SJSA1 (cell line): Measurements from ENCODE around the gene TMUB2. TPM values are rescaled to one million over a fixed set of nuclear protein-coding genes. Genes with fewer than 3 reads are reported as not detected.
A peak's percentile ranks its signal among the peaks of the same experiment; 100 is the strongest.
"Not testable (repeated sequence)": the region's sequence is repeated elsewhere in the genome, so short reads cannot be mapped to it uniquely, and the experiment has no call there.

Source experiments
- DNase-seq, 2 experiments: peaks; one replicate each; pipeline ENCODE4 v3.0.0-alpha.2; 2015 to 2020; ENCODE audit warnings: low spot score in 2 of 2, low read depth in 1 of 2
- H3K27ac ChIP-seq: fragments of 250-450 bp; sonication (Bioruptor Pico); 2 replicates; pipeline ENCODE4 v1.5.1; 2020; ENCODE audit warnings: mild to moderate bottlenecking, moderate library complexity
- H3K27me3 ChIP-seq: fragments of 250-450 bp; sonication (Bioruptor Pico); replicated peaks from 2 replicates; pipeline ENCODE4 v1.5.1; 2020; ENCODE audit warnings: mild to moderate bottlenecking, moderate library complexity
- H3K36me3 ChIP-seq: fragments of 250-450 bp; sonication (Bioruptor Pico); 2 replicates; pipeline ENCODE4 v1.5.1; 2020; ENCODE audit warnings: mild to moderate bottlenecking
- H3K4me1 ChIP-seq: fragments of 250-450 bp; sonication (Bioruptor Pico); replicated peaks from 2 replicates; pipeline ENCODE4 v1.6.1; 2021; ENCODE audit warnings: mild to moderate bottlenecking
- H3K4me3 ChIP-seq: fragments of 250-450 bp; sonication (Bioruptor Pico); 2 replicates; pipeline ENCODE4 v1.5.1; 2020; ENCODE audit warnings: mild to moderate bottlenecking
- H3K9me3 ChIP-seq: fragments of 250-450 bp; sonication (Bioruptor Pico); replicated peaks from 2 replicates; pipeline ENCODE4 v1.5.1; 2020; ENCODE audit warnings: mild to moderate bottlenecking
- total RNA-seq: library from RNA; depleted of rRNA; stranded (reverse); fragments of >200 nt; shearing (Covaris generic); gene quantifications from 2 replicates; pipeline ENCODE4 v1.2.3, GENCODE V29; 2014; rRNA removed

Gene TMUB2
- total RNA-seq, result 22.6 and 42.6 TPM in 2 replicates

DNA sequence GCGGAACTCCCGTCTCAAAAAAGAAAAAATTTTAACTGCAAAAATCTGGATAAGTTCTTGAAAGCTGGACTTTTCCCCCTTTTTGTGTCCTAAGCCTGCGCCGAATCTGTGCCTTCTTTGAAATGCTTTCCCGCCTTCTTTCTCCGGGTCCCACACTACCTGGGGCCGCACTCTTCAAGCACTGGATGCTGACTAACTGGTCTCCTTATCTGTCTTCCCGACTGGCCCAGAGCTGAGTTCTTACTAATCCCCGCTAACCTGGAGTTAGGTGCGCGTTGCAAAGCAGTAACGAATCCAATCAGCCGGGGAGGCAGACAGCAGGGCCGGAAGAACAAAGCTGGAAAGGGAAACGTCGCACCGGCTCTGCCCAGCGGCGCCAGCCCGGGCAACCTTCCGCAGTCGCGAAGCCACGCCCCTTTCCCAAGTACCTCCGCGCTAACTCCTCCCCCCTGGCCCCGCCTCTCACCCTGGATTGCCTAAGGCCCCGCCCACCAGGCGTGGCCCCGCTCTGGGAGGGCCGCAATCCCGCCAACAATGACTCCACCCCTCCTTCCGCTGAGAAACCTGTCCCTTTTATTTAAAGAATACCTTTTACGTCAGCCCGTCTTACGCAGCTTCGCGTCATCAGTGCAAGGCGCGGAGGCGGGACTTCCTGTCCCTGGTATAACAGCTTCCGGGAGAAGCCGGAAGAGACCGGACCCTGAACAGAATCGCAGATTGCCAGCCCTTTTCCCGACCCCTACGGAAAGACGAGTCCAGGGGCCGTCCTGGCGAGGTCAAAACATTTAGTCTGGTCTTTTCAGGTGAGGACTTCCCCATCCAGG is at the start of gene TMUB2:
TSS of gene TMUB2 (plus strand) at position 666 of the 824 bp plus-strand sequence. CDS start 737 bp downstream, outside the sequence.
- no peaks in the 10 kb centered on the region for H3K27me3 ChIP-seq
- peaks cover 17% of the 10 kb centered on the region for H3K4me1 ChIP-seq
- H3K9me3 ChIP-seq, result no peaks in the 10 kb centered on the region
- H3K36me3 ChIP-seq, result peaks cover 67% of the 10 kb centered on the region
- peak; percentile 100 for DNase-seq
- peak within 1 kb of the TSS; percentile 62 for H3K4me3 ChIP-seq
- peak within 1 kb of the TSS; percentile 92 for H3K27ac ChIP-seq

DNA sequence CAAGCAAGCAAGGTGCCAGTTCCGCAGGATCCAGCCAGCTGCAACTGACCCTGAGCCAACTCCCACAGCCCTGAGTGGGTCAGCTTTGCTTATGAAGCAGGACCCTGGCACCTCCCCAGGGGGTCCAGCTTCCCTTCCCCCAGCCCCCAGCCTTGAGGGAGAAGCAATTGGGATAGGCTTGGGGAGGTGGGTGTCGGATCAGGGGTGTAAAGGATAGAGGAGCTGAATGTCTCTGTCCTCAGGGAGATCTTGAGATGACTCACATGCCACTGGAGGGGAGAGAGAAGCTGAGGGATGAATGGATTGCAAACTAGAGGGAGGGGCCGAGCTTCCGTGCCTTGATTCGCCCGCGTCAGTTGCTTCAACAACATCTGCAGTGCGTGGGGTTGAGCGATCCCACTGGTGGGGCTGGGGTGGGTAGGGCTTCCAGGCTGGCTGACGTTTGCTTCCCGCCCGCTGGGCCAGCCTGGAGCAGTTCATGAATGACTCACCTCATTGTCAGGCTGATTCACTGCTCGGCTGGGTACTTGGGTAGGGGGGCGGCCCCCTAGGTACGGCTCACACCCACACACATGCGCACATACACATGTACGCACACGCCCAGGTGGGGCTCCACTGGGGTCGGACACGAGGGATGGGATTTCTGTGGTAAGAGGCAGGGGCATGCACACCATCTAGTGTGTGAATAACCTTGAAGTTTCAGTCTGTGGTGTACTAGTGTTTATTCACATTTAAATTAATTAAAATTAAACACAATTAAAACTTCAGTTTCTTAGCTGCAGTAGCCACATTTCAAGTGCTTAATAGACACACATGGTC is 48.7 kb upstream of the TMUB2 start:
- peaks cover 3% of the 10 kb centered on the region for H3K36me3 ChIP-seq
- DNase-seq, result peak; percentile 99 to 100
- peak overlapping the region; percentile 4 for H3K4me3 ChIP-seq
- H3K27ac ChIP-seq, result peak overlapping the region; percentile 63
- no peaks in the 10 kb centered on the region for H3K9me3 ChIP-seq
- H3K4me1 ChIP-seq, result peaks cover 30% of the 10 kb centered on the region
- no peaks in the 10 kb centered on the region for H3K27me3 ChIP-seq

DNA sequence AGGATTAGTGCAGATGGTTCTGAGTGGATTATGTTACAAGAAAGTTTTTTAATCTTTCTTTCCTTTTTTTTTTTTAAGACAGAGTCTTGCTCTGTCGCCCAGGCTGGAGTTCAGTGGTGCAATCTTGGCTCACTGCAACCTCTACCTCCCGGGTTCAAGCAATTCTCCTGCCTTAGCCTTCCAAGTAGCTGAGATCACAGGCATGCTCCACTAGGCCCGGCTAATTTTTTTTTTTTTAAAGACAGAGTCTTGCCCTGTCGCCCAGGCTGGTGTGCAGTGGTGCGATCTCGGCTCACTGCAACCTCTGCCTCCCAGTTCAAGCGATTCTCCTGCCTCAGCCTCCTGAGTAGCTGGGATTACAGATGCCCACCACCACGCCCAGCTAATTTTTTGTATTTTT is 42.9 kb upstream of the TMUB2 start:
- H3K4me3 ChIP-seq, H3K27ac ChIP-seq, H3K9me3 ChIP-seq, H3K27me3 ChIP-seq, DNase-seq: not testable (repeated sequence)
- Histone ChIP-seq H3K36me3 (peaks cover 46% of the 10 kb centered on the region), H3K4me1 (peaks cover 34% of the 10 kb centered on the region)

DNA sequence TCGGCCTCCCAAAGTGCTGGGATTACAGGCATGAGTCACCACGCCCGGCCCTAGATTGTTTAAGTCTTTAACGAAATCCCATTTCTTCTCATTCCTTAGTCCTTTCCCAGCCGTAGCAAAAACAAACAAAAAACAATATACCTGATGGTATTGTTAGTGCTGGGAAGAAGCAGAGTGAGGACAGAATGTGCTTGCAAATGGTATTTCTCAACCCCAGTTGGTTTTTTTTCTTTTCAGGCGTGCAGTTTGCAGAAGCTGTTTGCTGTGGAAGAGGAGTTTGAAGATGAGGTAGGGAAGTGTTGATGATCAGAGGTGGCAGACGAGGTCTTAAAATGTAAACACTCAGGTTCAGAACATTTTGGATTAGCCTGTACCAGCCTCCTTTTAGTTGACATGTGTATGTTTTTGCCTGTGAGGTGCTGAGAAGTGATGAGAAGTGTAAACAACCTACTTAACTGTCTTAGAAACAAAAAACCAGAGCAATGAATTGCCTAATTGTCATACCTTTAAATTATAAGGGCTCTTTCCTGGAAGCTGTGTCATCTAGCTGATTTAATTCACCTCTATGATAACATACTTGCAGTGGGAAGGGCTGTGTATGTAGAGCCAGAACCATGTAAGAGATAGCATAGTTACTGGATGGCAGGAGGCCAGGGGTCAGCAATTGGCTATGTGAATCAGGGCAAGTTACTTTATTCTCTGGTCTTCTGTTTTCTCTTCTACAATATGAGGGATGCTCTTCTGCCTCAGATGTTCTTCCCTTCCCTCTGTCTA is 41.6 kb upstream of the TMUB2 start:
- Histone ChIP-seq H3K4me1 (peaks cover 31% of the 10 kb centered on the region), H3K27ac (peak overlapping the region; percentile 45), H3K36me3 (peaks cover 58% of the 10 kb centered on the region), H3K9me3 (no peaks in the 10 kb centered on the region), H3K27me3 (no peaks in the 10 kb centered on the region), H3K4me3 (no peak overlapping the region)
- DNase-seq, result peak in 1 of 2 experiments; percentile 68

DNA sequence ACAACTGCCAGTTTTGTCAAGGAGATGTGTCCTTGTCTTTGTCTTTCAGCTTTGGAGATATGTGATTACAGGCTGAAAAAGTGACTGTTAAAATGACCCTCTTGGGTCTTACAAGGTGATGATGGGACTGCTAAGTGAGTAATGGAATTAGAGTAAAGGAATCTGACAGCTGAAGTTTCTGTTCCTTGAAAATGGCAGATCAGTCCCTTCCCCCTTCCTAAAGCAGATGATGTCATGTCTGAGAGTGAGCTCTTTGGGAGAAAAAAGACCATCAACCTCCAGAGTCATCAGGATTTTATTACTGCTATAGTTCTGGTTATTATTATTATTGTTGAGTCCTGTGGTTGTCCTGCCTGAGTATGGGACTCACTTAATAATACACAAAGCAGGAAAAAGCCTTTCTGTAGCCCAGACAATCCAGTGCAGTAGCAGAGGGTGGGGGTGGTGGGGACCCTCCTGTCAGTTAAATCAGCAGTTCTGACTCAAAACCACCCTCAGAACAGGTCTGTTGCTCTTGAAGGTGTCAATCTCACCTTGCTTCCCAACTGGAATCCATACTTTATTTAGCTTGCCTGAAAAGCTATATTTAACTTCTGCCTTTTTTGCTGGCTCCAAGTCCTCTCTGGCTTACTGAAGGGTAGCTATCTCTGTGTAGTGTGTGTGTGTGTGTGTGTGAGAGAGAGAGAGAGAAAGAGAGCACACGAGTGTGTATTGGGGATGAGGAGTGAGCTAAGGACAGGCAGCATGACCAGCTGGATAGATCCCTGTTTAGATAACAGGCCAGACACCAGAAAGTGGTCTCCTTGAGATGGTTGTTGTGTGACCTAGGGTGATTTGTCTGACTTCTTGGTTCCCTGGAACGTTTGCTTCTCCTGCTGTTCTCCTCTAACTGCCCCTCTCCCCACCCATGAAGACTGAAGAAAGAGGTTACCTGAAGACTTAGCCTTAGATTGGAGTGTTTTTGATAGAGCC is 40.1 kb upstream of the TMUB2 start:
- peaks cover 28% of the 10 kb centered on the region for H3K4me1 ChIP-seq
- DNase-seq, result no peak
- peaks cover 72% of the 10 kb centered on the region for H3K36me3 ChIP-seq
- H3K9me3 ChIP-seq, result no peaks in the 10 kb centered on the region
- no peak overlapping the region for H3K27ac ChIP-seq
- H3K4me3 ChIP-seq, result no peak overlapping the region
- H3K27me3 ChIP-seq, result no peaks in the 10 kb centered on the region

DNA sequence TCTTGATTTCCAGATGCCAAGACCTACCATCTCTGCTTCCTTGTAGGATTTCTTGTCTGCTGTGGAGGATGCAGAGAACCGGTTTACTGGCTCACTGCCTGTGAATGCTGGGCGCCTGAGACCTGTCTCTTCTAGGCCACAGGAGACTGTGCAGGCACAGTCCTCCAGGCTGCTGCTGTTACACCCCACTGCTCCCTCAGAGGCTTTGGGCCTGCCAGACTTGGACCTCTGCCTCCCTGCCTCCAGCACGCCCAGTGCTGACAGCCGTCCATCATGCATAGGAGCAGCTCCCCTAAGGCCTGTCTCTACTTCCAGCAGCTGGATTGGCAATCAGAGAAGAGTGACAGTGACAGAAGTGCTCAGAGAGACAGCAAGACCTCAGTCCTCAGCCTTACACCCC is 39.0 kb upstream of the TMUB2 start:
- Histone ChIP-seq H3K9me3 (no peaks in the 10 kb centered on the region), H3K4me1 (peaks cover 24% of the 10 kb centered on the region), H3K36me3 (peaks cover 79% of the 10 kb centered on the region), H3K4me3 (no peak overlapping the region), H3K27me3 (no peaks in the 10 kb centered on the region), H3K27ac (no peak overlapping the region)
- DNase-seq, result no peak

DNA sequence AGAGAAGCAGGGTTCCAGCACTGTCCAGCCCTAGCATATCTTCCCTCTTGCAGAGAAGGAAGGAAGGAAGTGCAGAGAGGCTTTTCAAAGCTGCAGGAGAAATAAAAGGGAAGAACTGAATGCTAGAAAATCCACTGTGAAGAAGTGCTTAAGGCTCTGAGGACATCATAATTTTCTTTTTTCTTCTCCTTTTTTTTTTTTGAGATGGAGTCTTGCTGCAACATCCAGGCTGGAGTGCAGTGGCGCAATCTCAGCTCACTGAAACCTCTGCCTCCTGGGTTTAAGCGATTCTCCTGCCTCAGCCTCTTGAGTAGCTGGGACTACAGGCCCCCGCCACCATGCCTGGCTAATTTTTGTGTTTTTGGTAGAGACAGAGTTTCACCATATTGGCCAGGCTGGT is 37.7 kb upstream of the TMUB2 start:
- not testable (repeated sequence) for H3K4me3 ChIP-seq, H3K27me3 ChIP-seq, DNase-seq, H3K27ac ChIP-seq, H3K9me3 ChIP-seq
- Histone ChIP-seq H3K4me1 (peaks cover 19% of the 10 kb centered on the region), H3K36me3 (peaks cover 91% of the 10 kb centered on the region)

DNA sequence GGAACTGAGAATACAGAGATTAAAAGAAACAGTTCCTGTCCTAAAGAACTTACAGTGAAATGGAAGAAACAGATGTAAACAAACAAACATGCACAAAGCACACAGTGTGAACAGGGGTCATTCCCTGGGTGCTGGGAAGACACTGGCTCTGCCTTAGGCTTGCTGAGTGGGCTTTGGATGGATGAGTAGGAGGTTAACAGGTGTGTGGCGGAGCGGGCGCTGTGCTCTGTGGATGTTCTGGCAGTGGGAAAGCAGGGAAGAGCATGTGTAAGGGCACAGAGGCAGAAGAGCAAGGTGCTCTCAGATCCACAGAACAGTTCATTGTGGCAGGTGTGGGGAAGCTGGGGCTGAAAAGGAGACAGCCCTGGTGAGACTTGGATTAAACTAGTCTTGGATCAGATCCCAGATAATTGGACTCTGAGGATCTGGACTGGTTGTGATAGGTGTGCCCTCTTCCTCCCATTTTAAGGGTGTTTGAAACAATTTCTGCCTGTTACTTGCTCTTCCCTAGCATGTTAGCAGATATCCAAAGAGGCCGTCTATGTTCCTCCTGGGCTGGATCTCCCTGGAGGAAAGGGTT is 36.9 kb upstream of the TMUB2 start:
- H3K36me3 ChIP-seq, result peaks cover 95% of the 10 kb centered on the region
- DNase-seq, result no peak
- no peaks in the 10 kb centered on the region for H3K27me3 ChIP-seq
- H3K27ac ChIP-seq, result no peak overlapping the region
- H3K4me3 ChIP-seq, result no peak overlapping the region
- no peaks in the 10 kb centered on the region for H3K9me3 ChIP-seq
- H3K4me1 ChIP-seq, result peaks cover 11% of the 10 kb centered on the region

DNA sequence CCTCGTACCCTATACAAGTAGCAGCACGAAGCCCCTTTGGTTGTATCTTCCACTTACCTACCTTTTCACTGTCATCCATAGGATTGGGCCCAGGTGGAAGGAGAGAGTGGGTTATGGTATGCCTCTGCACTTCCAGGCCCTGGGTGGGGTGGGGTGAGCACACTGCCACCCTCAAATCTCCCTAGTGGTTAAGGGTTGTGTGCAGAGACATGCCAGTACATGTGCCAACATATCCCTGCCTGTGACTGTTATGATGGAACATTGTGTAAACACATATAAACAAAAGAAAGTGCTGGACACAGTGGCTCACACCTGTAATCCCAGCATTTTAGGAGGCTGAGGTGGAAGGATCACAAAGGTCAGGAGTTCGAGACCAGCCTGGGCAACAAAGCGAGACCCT is 33.9 kb upstream of the TMUB2 start:
- peaks cover 93% of the 10 kb centered on the region for H3K36me3 ChIP-seq
- H3K9me3 ChIP-seq, result no peaks in the 10 kb centered on the region
- H3K4me3 ChIP-seq, result no peak overlapping the region
- DNase-seq, result no peak
- H3K27me3 ChIP-seq, result no peaks in the 10 kb centered on the region
- no peaks in the 10 kb centered on the region for H3K4me1 ChIP-seq
- no peak overlapping the region for H3K27ac ChIP-seq

DNA sequence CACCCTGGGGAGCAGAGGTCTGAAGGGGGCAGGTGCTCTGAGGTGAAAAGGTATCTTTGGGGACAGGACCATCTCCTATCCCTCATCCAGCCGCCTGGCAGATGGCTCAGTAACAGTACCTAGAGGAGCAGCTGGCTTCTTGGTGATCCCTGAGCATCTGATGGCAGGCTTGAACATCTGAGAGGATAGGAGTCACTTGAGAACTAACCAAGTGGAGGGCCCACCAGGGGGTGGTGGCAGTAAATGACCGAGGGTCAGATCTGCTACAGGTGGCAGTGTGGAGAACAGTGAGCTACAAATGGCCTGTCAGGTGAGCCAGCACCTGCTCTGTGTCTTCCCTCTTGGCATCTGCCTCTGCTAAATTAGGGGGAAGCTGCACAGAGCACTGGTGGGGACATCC is 31.3 kb upstream of the TMUB2 start:
- no peaks in the 10 kb centered on the region for H3K27me3 ChIP-seq
- peaks cover 7% of the 10 kb centered on the region for H3K4me1 ChIP-seq
- no peaks in the 10 kb centered on the region for H3K9me3 ChIP-seq
- DNase-seq, result no peak
- H3K4me3 ChIP-seq, result no peak overlapping the region
- no peak overlapping the region for H3K27ac ChIP-seq
- peaks cover 93% of the 10 kb centered on the region for H3K36me3 ChIP-seq

DNA sequence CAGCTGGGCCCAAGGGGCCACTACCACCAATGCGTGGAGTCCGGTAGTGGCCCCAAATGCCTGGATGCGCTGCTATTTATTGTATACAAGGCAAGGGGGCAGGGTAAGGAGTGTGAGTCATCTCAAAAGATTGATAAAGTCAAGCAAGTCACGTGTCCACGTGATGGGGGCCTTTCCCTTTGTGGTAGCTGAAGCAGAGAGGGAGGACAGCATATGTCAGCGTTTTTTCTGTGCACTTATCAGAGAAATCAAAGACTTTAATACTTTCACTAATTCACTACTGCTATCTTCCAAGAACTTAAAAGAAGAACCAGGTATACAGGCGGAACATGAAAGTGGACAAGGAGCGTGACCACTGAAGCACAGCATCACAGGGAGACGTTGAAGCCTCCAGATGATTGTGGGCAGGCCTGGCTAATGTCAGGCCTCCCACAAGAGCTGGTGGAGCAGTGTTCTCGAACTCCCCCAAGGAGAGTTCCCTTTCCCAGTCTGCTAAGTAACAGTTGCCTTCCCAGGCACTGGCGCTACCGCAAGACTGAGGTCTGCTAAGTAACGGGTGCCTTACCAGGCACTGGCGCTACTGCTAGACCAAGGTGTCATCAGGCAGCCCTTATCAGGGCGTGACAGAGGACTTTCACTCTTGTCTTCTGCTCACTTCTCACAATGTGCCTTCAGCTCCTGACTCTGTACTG is 27.1 kb upstream of the TMUB2 start:
- Histone ChIP-seq H3K4me1 (peaks cover 7% of the 10 kb centered on the region), H3K27ac (no peak overlapping the region), H3K4me3 (no peak overlapping the region), H3K27me3 (no peaks in the 10 kb centered on the region), H3K9me3 (no peaks in the 10 kb centered on the region), H3K36me3 (peaks cover 76% of the 10 kb centered on the region)
- peak in 1 of 2 experiments; percentile 31 for DNase-seq

DNA sequence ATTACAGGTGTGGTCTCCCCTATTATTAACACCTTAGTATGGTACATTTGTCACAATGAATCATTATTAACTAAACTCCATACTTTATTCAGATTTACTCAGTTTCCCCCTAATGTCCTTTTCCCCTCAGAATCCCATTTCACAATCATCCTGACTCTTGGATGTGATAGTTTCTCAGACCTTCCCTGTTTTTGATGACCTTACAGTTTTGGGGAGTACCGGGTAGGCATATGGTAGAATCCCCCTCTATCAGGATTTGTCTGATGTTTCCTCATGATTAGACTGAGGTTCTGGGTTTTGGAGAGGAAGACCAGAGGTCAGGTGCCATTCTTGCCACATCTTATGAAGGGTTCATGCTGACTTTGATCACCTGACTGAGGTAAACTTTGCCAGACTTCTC is 22.3 kb upstream of the TMUB2 start:
- no peak for DNase-seq
- Histone ChIP-seq H3K27ac (no peak overlapping the region), H3K36me3 (peaks cover 32% of the 10 kb centered on the region), H3K4me3 (no peak overlapping the region), H3K9me3 (no peaks in the 10 kb centered on the region), H3K27me3 (no peaks in the 10 kb centered on the region), H3K4me1 (peaks cover 8% of the 10 kb centered on the region)
